ENCODE data around the gene FAM25A. TPM values are rescaled to one million over a fixed set of nuclear protein-coding genes. Genes with fewer than 3 reads are reported as not detected.
"Not testable (repeated sequence)": the region's sequence is repeated elsewhere in the genome, so short reads cannot be mapped to it uniquely, and the experiment has no call there.

Gene FAM25A
- total RNA-seq, 1 experiment from 2014 or later = not detected

GRCh38 chr10:87038286-87038717 lies 18.2 kb downstream of the FAM25A start:
- no peaks in the 10 kb centered on the region for H3K27me3 ChIP-seq (ENCODE audit: control insufficient read depth, insufficient read depth, low read length)
- ChIA-PET POLR2A (no interaction called here), CTCF (no interaction called here)
- H3K4me3 ChIP-seq (ENCODE audit: low read depth in 2 of 2, low read length in 2 of 2) = no peak overlapping the region
- intact Hi-C loops (cut with micrococcal nuclease; ENCODE audit: unreplicated experiment) (no loop called here), in situ Hi-C loops (cut with HindIII; ENCODE audit: low pct_unique_long_range_greater_than_20kb, low sequenced_read_pairs) (no loop called here)
- no TSS peak for BruUV-seq (replicated peaks)
- H3K36me3 ChIP-seq (ENCODE audit: control insufficient read depth, insufficient read depth, low read length) = no peaks in the 10 kb centered on the region
- DNase-seq (ENCODE audit: low read depth, low spot score) (no peak), ATAC-seq (peak; percentile 53; the same call in 1 of the 2 replicates)
- no peaks in the 10 kb centered on the region for H3K4me1 ChIP-seq (ENCODE audit: control insufficient read depth, insufficient read depth, low read length)
- no peaks in the 10 kb centered on the region for H3K9me3 ChIP-seq (ENCODE audit: control insufficient read depth, insufficient read depth, low read depth, low read length)
- H3K27ac ChIP-seq (ENCODE audit: low read length) = no peak overlapping the region
- TF ChIP-seq REST (IDR thresholded peaks at IDR 0.05; ENCODE audit: insufficient read depth in 1 of 2, low read depth in 2 of 2, low read length in 1 of 2) (no peak), POLR2AphosphoS5 (IDR thresholded peaks at IDR 0.05; ENCODE audit: low read depth, low read length) (no peak), CTCF (IDR thresholded peaks at IDR 0.05) (no peak), SIN3A (IDR thresholded peaks at IDR 0.05; ENCODE audit: borderline replicate concordance, insufficient read depth, low read depth, low read length) (no peak), TCF7L2 (IDR thresholded peaks at IDR 0.05; ENCODE audit: low read depth, low read length) (no peak)

GRCh38 chr10:87038786-87039185 lies 18.7 kb downstream of the FAM25A start:
- Histone ChIP-seq H3K4me3 (ENCODE audit: low read depth in 2 of 2, low read length in 2 of 2) (no peak overlapping the region), H3K27ac (ENCODE audit: low read length) (no peak overlapping the region), H3K9me3 (ENCODE audit: control insufficient read depth, insufficient read depth, low read depth, low read length) (no peaks in the 10 kb centered on the region), H3K27me3 (ENCODE audit: control insufficient read depth, insufficient read depth, low read length) (no peaks in the 10 kb centered on the region), H3K36me3 (ENCODE audit: control insufficient read depth, insufficient read depth, low read length) (no peaks in the 10 kb centered on the region), H3K4me1 (ENCODE audit: control insufficient read depth, insufficient read depth, low read length) (no peaks in the 10 kb centered on the region)
- POLR2A ChIA-PET = no interaction called here
- CTCF ChIA-PET = interaction anchor here (0.6 kb wide), 1 partner anchor 351 kb away, joined by 7 read pairs; no protein-coding TSS in a partner anchor
- TF ChIP-seq POLR2AphosphoS5 (IDR thresholded peaks at IDR 0.05; ENCODE audit: low read depth, low read length) = no peak
- TF ChIP-seq SIN3A (IDR thresholded peaks at IDR 0.05; ENCODE audit: borderline replicate concordance, insufficient read depth, low read depth, low read length) = no peak
- TF ChIP-seq TCF7L2 (IDR thresholded peaks at IDR 0.05; ENCODE audit: low read depth, low read length) = no peak
- no peak for TF ChIP-seq CTCF (IDR thresholded peaks at IDR 0.05)
- no peak for TF ChIP-seq REST (IDR thresholded peaks at IDR 0.05; ENCODE audit: insufficient read depth in 1 of 2, low read depth in 2 of 2, low read length in 1 of 2)
- intact Hi-C loops (cut with micrococcal nuclease; ENCODE audit: unreplicated experiment) = no loop called here
- no TSS peak for BruUV-seq (replicated peaks)
- in situ Hi-C loops (cut with HindIII; ENCODE audit: low pct_unique_long_range_greater_than_20kb, low sequenced_read_pairs) = no loop called here
- peak; percentile 15; the same call in 1 of the 2 replicates for ATAC-seq
- no peak for DNase-seq (ENCODE audit: low read depth, low spot score)

GRCh38 chr10:87043579-87043978 lies 23.5 kb downstream of the FAM25A start:
- in situ Hi-C loops (cut with HindIII; ENCODE audit: low pct_unique_long_range_greater_than_20kb, low sequenced_read_pairs); ATAC-seq; H3K27ac ChIP-seq (ENCODE audit: low read length); POLR2A ChIA-PET; H3K36me3 ChIP-seq (ENCODE audit: control insufficient read depth, insufficient read depth, low read length); intact Hi-C loops (cut with micrococcal nuclease; ENCODE audit: unreplicated experiment); H3K4me1 ChIP-seq (ENCODE audit: control insufficient read depth, insufficient read depth, low read length); DNase-seq (ENCODE audit: low read depth, low spot score); H3K27me3 ChIP-seq (ENCODE audit: control insufficient read depth, insufficient read depth, low read length); CTCF ChIA-PET; BruUV-seq (replicated peaks); H3K9me3 ChIP-seq (ENCODE audit: control insufficient read depth, insufficient read depth, low read depth, low read length); H3K4me3 ChIP-seq (ENCODE audit: low read depth in 2 of 2, low read length in 2 of 2): not testable (repeated sequence)
